ENCODE measurements around the gene ZNF536. TPM values are rescaled to one million over a fixed set of nuclear protein-coding genes. Genes with fewer than 3 reads are reported as not detected.

Gene ZNF536
- total RNA-seq, 1 experiment from 2014 or later = 0.05 TPM

- H3K9me3 ChIP-seq (ENCODE audit: control insufficient read depth, insufficient read depth, low read depth, low read length) = no peaks in the 10 kb centered on the region
- ATAC-seq (no peak), DNase-seq (ENCODE audit: low read depth, low spot score) (no peak)
- intact Hi-C loops (cut with micrococcal nuclease; ENCODE audit: unreplicated experiment) (no loop called here), in situ Hi-C loops (cut with HindIII; ENCODE audit: low pct_unique_long_range_greater_than_20kb, low sequenced_read_pairs) (no loop called here)
- no TSS peak for BruUV-seq (replicated peaks)
- CTCF ChIA-PET = no interaction called here
- H3K27ac ChIP-seq (ENCODE audit: low read length) = no peak overlapping the region
- TF ChIP-seq REST (IDR thresholded peaks at IDR 0.05; ENCODE audit: insufficient read depth in 1 of 2, low read depth in 2 of 2, low read length in 1 of 2) (no peak), SIN3A (IDR thresholded peaks at IDR 0.05; ENCODE audit: borderline replicate concordance, insufficient read depth, low read depth, low read length) (no peak), TCF7L2 (IDR thresholded peaks at IDR 0.05; ENCODE audit: low read depth, low read length) (no peak), POLR2AphosphoS5 (IDR thresholded peaks at IDR 0.05; ENCODE audit: low read depth, low read length) (no peak)
- TF ChIP-seq, protein P1, sequence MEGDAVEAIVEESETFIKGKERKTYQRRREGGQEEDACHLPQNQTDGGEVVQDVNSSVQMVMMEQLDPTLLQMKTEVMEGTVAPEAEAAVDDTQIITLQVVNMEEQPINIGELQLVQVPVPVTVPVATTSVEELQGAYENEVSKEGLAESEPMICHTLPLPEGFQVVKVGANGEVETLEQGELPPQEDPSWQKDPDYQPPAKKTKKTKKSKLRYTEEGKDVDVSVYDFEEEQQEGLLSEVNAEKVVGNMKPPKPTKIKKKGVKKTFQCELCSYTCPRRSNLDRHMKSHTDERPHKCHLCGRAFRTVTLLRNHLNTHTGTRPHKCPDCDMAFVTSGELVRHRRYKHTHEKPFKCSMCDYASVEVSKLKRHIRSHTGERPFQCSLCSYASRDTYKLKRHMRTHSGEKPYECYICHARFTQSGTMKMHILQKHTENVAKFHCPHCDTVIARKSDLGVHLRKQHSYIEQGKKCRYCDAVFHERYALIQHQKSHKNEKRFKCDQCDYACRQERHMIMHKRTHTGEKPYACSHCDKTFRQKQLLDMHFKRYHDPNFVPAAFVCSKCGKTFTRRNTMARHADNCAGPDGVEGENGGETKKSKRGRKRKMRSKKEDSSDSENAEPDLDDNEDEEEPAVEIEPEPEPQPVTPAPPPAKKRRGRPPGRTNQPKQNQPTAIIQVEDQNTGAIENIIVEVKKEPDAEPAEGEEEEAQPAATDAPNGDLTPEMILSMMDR (IDR thresholded peaks at IDR 0.05) = no peak
- POLR2A ChIA-PET = no interaction called here
- no peak overlapping the region for H3K4me3 ChIP-seq (ENCODE audit: low read depth in 2 of 2, low read length in 2 of 2)
- no peaks in the 10 kb centered on the region for H3K36me3 ChIP-seq (ENCODE audit: control insufficient read depth, insufficient read depth, low read length)
- peaks cover 9% of the 10 kb centered on the region for H3K27me3 ChIP-seq (ENCODE audit: control insufficient read depth, insufficient read depth, low read length)
- H3K4me1 ChIP-seq (ENCODE audit: control insufficient read depth, insufficient read depth, low read length) = no peaks in the 10 kb centered on the region
Observed at GRCh38 chr19:30516531-30516930, 144.3 kb downstream of the ZNF536 start.

DNA sequence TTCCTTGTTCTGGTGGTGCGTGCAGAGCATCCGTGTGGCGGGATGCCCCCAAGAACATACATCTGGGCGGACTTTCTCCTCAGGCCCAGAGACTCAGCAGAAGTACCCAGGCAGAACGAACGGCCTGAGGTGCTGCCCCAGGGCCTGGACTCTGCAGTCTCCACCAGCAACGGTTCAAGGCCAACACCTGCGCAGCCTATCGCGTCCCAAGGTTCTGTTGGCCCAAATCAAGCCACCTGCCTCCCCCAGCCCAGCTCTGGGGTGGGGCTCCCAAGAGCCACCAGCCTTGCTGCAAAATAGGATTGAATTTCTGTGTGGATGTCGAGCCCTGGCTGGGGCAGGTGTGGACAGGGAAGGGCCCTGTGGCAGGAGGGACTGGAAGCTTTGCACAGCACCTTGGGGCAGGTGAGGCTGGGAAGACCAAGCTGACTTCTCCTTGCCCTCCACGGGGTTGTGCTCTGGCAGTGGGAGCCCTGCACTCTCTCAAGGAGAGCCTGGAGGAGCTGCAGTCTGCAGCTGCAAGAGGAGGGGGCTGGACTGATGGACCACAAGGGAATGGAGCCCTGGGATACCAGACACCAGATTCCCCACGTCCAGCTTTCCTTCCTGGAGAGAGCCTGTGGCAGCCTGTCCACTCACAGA is 146.9 kb downstream of the ZNF536 start:
- H3K4me1 ChIP-seq (ENCODE audit: control insufficient read depth, insufficient read depth, low read length) = no peaks in the 10 kb centered on the region
- in situ Hi-C loops (cut with HindIII; ENCODE audit: low pct_unique_long_range_greater_than_20kb, low sequenced_read_pairs) = no loop called here
- DNase-seq (ENCODE audit: low read depth, low spot score) = no peak
- ChIA-PET POLR2A (no interaction called here), CTCF (no interaction called here)
- H3K4me3 ChIP-seq (ENCODE audit: low read depth in 2 of 2, low read length in 2 of 2) = no peak overlapping the region
- no peaks in the 10 kb centered on the region for H3K9me3 ChIP-seq (ENCODE audit: control insufficient read depth, insufficient read depth, low read depth, low read length)
- intact Hi-C loops (cut with micrococcal nuclease; ENCODE audit: unreplicated experiment) = no loop called here
- BruUV-seq (replicated peaks) = no TSS peak
- TF ChIP-seq POLR2AphosphoS5 (IDR thresholded peaks at IDR 0.05; ENCODE audit: low read depth, low read length) = no peak
- TF ChIP-seq TCF7L2 (IDR thresholded peaks at IDR 0.05; ENCODE audit: low read depth, low read length) = no peak
- TF ChIP-seq SIN3A (IDR thresholded peaks at IDR 0.05; ENCODE audit: borderline replicate concordance, insufficient read depth, low read depth, low read length) = no peak
- TF ChIP-seq, protein P1 (IDR thresholded peaks at IDR 0.05) = no peak
- TF ChIP-seq REST (IDR thresholded peaks at IDR 0.05; ENCODE audit: insufficient read depth in 1 of 2, low read depth in 2 of 2, low read length in 1 of 2) = no peak
- peaks cover 6% of the 10 kb centered on the region for H3K27me3 ChIP-seq (ENCODE audit: control insufficient read depth, insufficient read depth, low read length)
- no peak for ATAC-seq
- H3K27ac ChIP-seq (ENCODE audit: low read length) = no peak overlapping the region
- H3K36me3 ChIP-seq (ENCODE audit: control insufficient read depth, insufficient read depth, low read length) = no peaks in the 10 kb centered on the region
